K562 (cell line): Measurements from ENCODE around the gene FAM114A1. TPM values are rescaled to one million over a fixed set of nuclear protein-coding genes. Genes with fewer than 3 reads are reported as not detected.

Experiments
- ATAC-seq: fragments of 200-7000 bp; cut with Tn5 transposase; 3 replicates; pipeline ENCODE4 v1.9.1; 2020; ENCODE audit warnings: moderate library complexity
- BruUV-seq: library from RNA; stranded (reverse); fragments of 400-500 nt; replicated peaks from 2 replicates; lab custom pipeline; 2021; lab: Mats Ljungman, UMichigan
- CTCF ChIA-PET: fragments of 300-600 bp; formaldehyde crosslinking; extraction: SDS; loops from one replicate; lab custom pipeline; 2021; ENCODE audit warnings: low intra/inter-chr PET ratio; lab: Yijun Ruan, JAX
- POLR2A ChIA-PET: fragments of 300-600, 350-650 bp; sonication (Branson Sonifier 250); formaldehyde crosslinking; extraction: SDS; loops from one replicate; lab custom pipeline; 2021; ENCODE audit warnings: antibody characterized with exemption, inconsistent platforms; lab: Yijun Ruan, JAX
- DNase-seq, 4 experiments: peaks; one replicate each; pipeline versions ENCODE4 v3.0.0 to v3.0.0-alpha.2; 2011 to 2018; ENCODE audit warnings: low spot score in 3 of 4, mixed read lengths in 3 of 4; ENCODE audit errors: extremely low read depth in 1 of 4
- FAIRE-seq: peaks from 2 replicates; lab custom pipeline; 2011; peaks lifted over from hg19 to GRCh38; lab: Jason Lieb, UNC
- H2AFZ ChIP-seq: 2 replicates; pipeline ENCODE4 v1.6.0; 2011; ENCODE audit warnings: low read depth, low read length, control low read depth, inconsistent platforms
- H3K27ac ChIP-seq: fragments of 200-600 bp; 3 replicates; pipeline ENCODE4 v1.8.0; 2011; ENCODE audit warnings: low read depth, mild to moderate bottlenecking, control low read depth, inconsistent platforms, low read length, moderate library complexity, mixed read lengths; ENCODE audit errors: extremely low read depth
- H3K27me3 ChIP-seq, 2 experiments: fragments of 300-600 bp in 1 of 2; 2 replicates in 1 of 2; 3 replicates in 1 of 2; pipeline versions ENCODE4 v1.6.0 to v1.8.0; 2011; ENCODE audit warnings: inconsistent platforms in 2 of 2, low read length in 2 of 2, mild to moderate bottlenecking in 1 of 2, mixed read lengths in 1 of 2, moderate library complexity in 1 of 2; ENCODE audit not compliant: control insufficient read depth in 2 of 2, insufficient read depth in 2 of 2
- H3K36me3 ChIP-seq: fragments of 300-600 bp; 3 replicates; pipeline ENCODE4 v1.8.0; 2011; ENCODE audit warnings: mild to moderate bottlenecking, low read length, inconsistent platforms; ENCODE audit not compliant: control insufficient read depth, insufficient read depth
- H3K4me1 ChIP-seq, 2 experiments: fragments of 200-600 bp in 1 of 2; replicated peaks in 1 of 2; 2 replicates in 1 of 2; 3 replicates in 1 of 2; pipeline versions ENCODE4 v1.5.1 to v1.8.0; 2011; ENCODE audit warnings: inconsistent platforms in 2 of 2, low read length in 2 of 2, mild to moderate bottlenecking in 1 of 2, mixed read lengths in 1 of 2, moderate library complexity in 1 of 2; ENCODE audit not compliant: control insufficient read depth in 2 of 2, insufficient read depth in 2 of 2
- H3K4me2 ChIP-seq: 2 replicates; pipeline ENCODE4 v1.6.1; 2011; ENCODE audit warnings: low read length, control low read depth, inconsistent platforms, mixed read lengths; ENCODE audit not compliant: insufficient read depth
- H3K4me3 ChIP-seq: fragments of 200-600 bp; sonication (generic), shearing (Covaris generic); 2 replicates; pipeline ENCODE4 v1.5.1; 2016; ENCODE audit warnings: control low read depth, inconsistent platforms
- H3K79me2 ChIP-seq: fragments of 200-600 bp; 3 replicates; pipeline ENCODE4 v1.8.0; 2011; ENCODE audit warnings: low read length, inconsistent platforms; ENCODE audit not compliant: control insufficient read depth, insufficient read depth
- H3K9ac ChIP-seq, 2 experiments: 2 replicates each; pipeline versions ENCODE4 v1.6.0 to v1.6.1; 2011; ENCODE audit warnings: low read depth in 2 of 2, low read length in 2 of 2, control low read depth in 1 of 2, inconsistent platforms in 1 of 2, mild to moderate bottlenecking in 1 of 2, mixed read lengths in 1 of 2; ENCODE audit not compliant: insufficient read depth in 1 of 2
- H3K9me1 ChIP-seq: one replicate; pipeline ENCODE4 v1.6.0; 2011; ENCODE audit warnings: inconsistent platforms, mild to moderate bottlenecking, low read length, moderate library complexity; ENCODE audit not compliant: control insufficient read depth, insufficient read depth
- H3K9me3 ChIP-seq: replicated peaks from 2 replicates; pipeline ENCODE4 v1.5.1; 2011; ENCODE audit warnings: low read depth, low read length, inconsistent platforms; ENCODE audit not compliant: control insufficient read depth, insufficient read depth
- H4K20me1 ChIP-seq: replicated peaks from 2 replicates; pipeline ENCODE4 v1.6.1; 2011; ENCODE audit warnings: low read length, inconsistent platforms, mixed read lengths; ENCODE audit not compliant: control insufficient read depth, insufficient read depth
- BCOR ChIP-seq: fragments of 450-650 bp; IDR thresholded peaks from 2 replicates; pipeline ENCODE4 v1.6.1; 2016
- CSDE1 ChIP-seq, 2 experiments: fragments of 450-650 bp; IDR thresholded peaks; 2 replicates each; pipeline ENCODE4 v1.6.1; 2016; ENCODE audit warnings: mild to moderate bottlenecking in 1 of 2
- KLF10 ChIP-seq: fragments of 250-450 bp; sonication (Bioruptor Pico); IDR thresholded peaks from 2 replicates; pipeline ENCODE4 v1.6.1; 2021; ENCODE audit warnings: matching md5 sums
- LEF1 ChIP-seq: fragments of 450-650 bp; IDR thresholded peaks from 2 replicates; pipeline ENCODE4 v1.6.1; 2016; ENCODE audit warnings: mild to moderate bottlenecking
- MCM2 ChIP-seq: fragments of 450-650 bp; IDR thresholded peaks from 2 replicates; pipeline ENCODE4 v1.6.1; 2017; ENCODE audit warnings: low read depth, mild to moderate bottlenecking
- STAG1 ChIP-seq: sonication (generic); formaldehyde crosslinking; IDR thresholded peaks from 2 replicates; pipeline ENCODE4 v1.5.0; 2020; ENCODE audit warnings: missing genetic modification reagents, borderline replicate concordance
- TSHZ1 ChIP-seq: fragments of 250-450 bp; sonication (Bioruptor Pico); IDR thresholded peaks from 2 replicates; pipeline ENCODE4 v1.4.0; 2020; ENCODE audit warnings: mild to moderate bottlenecking, moderate library complexity
- ZNF121 ChIP-seq: sonication (generic); formaldehyde crosslinking; conservative IDR thresholded peaks from 2 replicates; pipeline ENCODE4 v1.8.0; 2022; ENCODE audit warnings: missing genetic modification reagents
- ZNF384 ChIP-seq: IDR thresholded peaks from 2 replicates; pipeline ENCODE4 v1.6.1; 2012; ENCODE audit warnings: low read depth, low read length, improper control_type of control experiment
- ZNF699 ChIP-seq: fragments of 250-450 bp; sonication (Bioruptor Pico); IDR thresholded peaks from 2 replicates; pipeline ENCODE4 v1.8.0; 2021; ENCODE audit warnings: mild to moderate bottlenecking, moderate library complexity; ENCODE audit not compliant: insufficient replicate concordance
- WGBS: fragments of 100-300 bp; shearing (Covaris generic); methylation state at CpG from one replicate; pipeline ENCODE4 v1.1.6; 2016; ENCODE audit warnings: low coverage, mixed read lengths; ENCODE audit not compliant: insufficient coverage; ENCODE audit errors: missing lambda C conversion rate; 5-methylcytosine and 5-hydroxymethylcytosine counted together
- in situ Hi-C: fragments of 300-500 bp; cut with MboI; formaldehyde crosslinking; loops from 4 replicates; pipeline ENCODE4 v1.15.0; 2018; ENCODE audit warnings: inconsistent platforms, mixed read lengths
- intact Hi-C: fragments of 100-400 bp; cut with micrococcal nuclease; formaldehyde crosslinking; loops from 2 replicates; pipeline ENCODE4 v1.14.2; 2022
- polyA plus RNA-seq, 8 experiments: library from polyadenylated mRNA; depleted of rRNA in 4 of 8; stranded (reverse) in 5 of 8; unstranded in 3 of 8; fragments of >200 nt; fragmentation: Nextera tagmentation in 2 of 8; fragmentation: Illumina TruSeq in 1 of 8; extraction: Ambion mirVana in 2 of 8; extraction: Trizol in 1 of 8; gene quantifications; 2 replicates each; pipeline versions ENCODE4 v1.2.1 to v1.2.3, GENCODE V29; 2011 to 2014; ENCODE audit warnings: inconsistent platforms in 1 of 8, missing spikeins in 1 of 8
- total RNA-seq, 7 experiments: library from RNA; depleted of rRNA in 6 of 7; stranded (reverse); fragments of >200 nt in 6 of 7; fragmentation: Illumina TruSeq in 2 of 7; extraction: Trizol in 2 of 7; gene quantifications; 2 replicates each; pipeline versions ENCODE4 v1.2.1 to v1.2.3, GENCODE V29; 2011 to 2021; ENCODE audit warnings: low replicate concordance in 1 of 7

The FAM114A1 gene
- total and polyA plus RNA-seq, 9 of the 15 experiments (the other 6 are each of a cell fraction or from before 2014, with no cell fraction given): 1.8 to 12.0 (median 4.3) TPM

- TF ChIP-seq LEF1 (no peak), STAG1 (CRISPR knock-in tag) (no peak), ZNF121 (CRISPR knock-in tag) (no peak), ZNF384 (no peak), BCOR (no peak), ZNF699 (CRISPR knock-in tag) (no peak), KLF10 (no peak), MCM2 (no peak), TSHZ1 (CRISPR knock-in tag) (no peak), CSDE1 (IDR thresholded peaks at IDR 0.05) (no peak)
- Histone ChIP-seq H3K9ac (no peak overlapping the region), H3K9me3 (no peaks in the 10 kb centered on the region), H3K36me3 (no peaks in the 10 kb centered on the region; the same call in 2 of the 3 replicates), H3K4me2 (no peak overlapping the region), H3K4me3 (no peak overlapping the region), H4K20me1 (no peaks in the 10 kb centered on the region), H3K27me3 (no peaks in the 10 kb centered on the region), H2AFZ (no peak overlapping the region), H3K27ac (no peak overlapping the region), H3K4me1 (no peaks in the 10 kb centered on the region), H3K9me1 (no peaks in the 10 kb centered on the region), H3K79me2 (no peaks in the 10 kb centered on the region)
- in situ Hi-C loops (loop anchor here (25.0 kb wide), 1 partner anchor 715 kb away; no protein-coding TSS in a partner anchor), intact Hi-C loops (loop anchor here (10.0 kb wide), 1 partner anchor 558 kb away; the partner anchor contains the start of genes LIAS and RPL9)
- no TSS peak for BruUV-seq
- ChIA-PET POLR2A (no interaction called here), CTCF (no interaction called here)
- ATAC-seq (no peak), DNase-seq (no peak), FAIRE-seq (no peak)
- WGBS: 0% methylated on average over 1 of the region's 1 CpG
These were observed 29.3 kb downstream of the FAM114A1 start for GRCh38 chr4:38896940-38897339.
